ENCODE data around the gene SULT1A2.

SULT1A2 gene

GRCh38 chr16:28543072-28543471 is 53.8 kb downstream of the SULT1A2 start:
- DNase-seq (ENCODE audit: low read depth) = peak; percentile 90
- no peak for TF ChIP-seq CTCF (IDR thresholded peaks at IDR 0.05; ENCODE audit: control insufficient read depth, extremely low read depth, insufficient read depth)
- H3K4me3 ChIP-seq (ENCODE audit: low read depth, low read length) = no peak overlapping the region

GRCh38 chr16:28542646-28543045 is 54.2 kb downstream of the SULT1A2 start:
- DNase-seq (ENCODE audit: low read depth) = no peak
- TF ChIP-seq CTCF (IDR thresholded peaks at IDR 0.05; ENCODE audit: control insufficient read depth, extremely low read depth, insufficient read depth) = no peak

More at GRCh38 chr16:28542646-28543045, 54.2 kb downstream of the SULT1A2 start:
- no peak overlapping the region for H3K4me3 ChIP-seq (ENCODE audit: low read depth, low read length)
